Calu3 (cell line): ENCODE measurements around the gene LDLRAD4. TPM values are rescaled to one million over a fixed set of nuclear protein-coding genes. Genes with fewer than 3 reads are reported as not detected.

ENCODE experiments used
- BruUV-seq: library from RNA; stranded (reverse); fragments of 400-500 nt; replicated peaks from 2 replicates; lab custom pipeline; 2021; lab: Mats Ljungman, UMichigan
- CTCF ChIA-PET: fragments of 300-600 bp; sonication (Branson Sonifier 250); formaldehyde crosslinking; loops from one replicate; lab custom pipeline; 2022; ENCODE audit warnings: antibody characterized with exemption; lab: Charles Lee
- DNase-seq: peaks from one replicate; pipeline ENCODE4 v3.0.0; 2022
- H3K27ac Mint-ChIP-seq: one replicate; pipeline ENCODE4 v1.8.0; 2022; ENCODE audit warnings: mixed read lengths; ENCODE audit not compliant: unreplicated experiment
- H3K27me3 Mint-ChIP-seq: one replicate; pipeline ENCODE4 v1.8.0; 2022; ENCODE audit warnings: mixed read lengths; ENCODE audit not compliant: unreplicated experiment
- H3K36me3 Mint-ChIP-seq: one replicate; pipeline ENCODE4 v1.8.0; 2022; ENCODE audit warnings: mild to moderate bottlenecking, moderate library complexity, mixed read lengths; ENCODE audit not compliant: insufficient read depth, unreplicated experiment
- H3K4me1 Mint-ChIP-seq: one replicate; pipeline ENCODE4 v1.8.0; 2022; ENCODE audit warnings: mild to moderate bottlenecking, low read depth, mixed read lengths; ENCODE audit not compliant: unreplicated experiment
- H3K4me3 Mint-ChIP-seq: one replicate; pipeline ENCODE4 v1.8.0; 2022; ENCODE audit warnings: mild to moderate bottlenecking, low read depth, moderate library complexity, mixed read lengths; ENCODE audit not compliant: unreplicated experiment
- H3K9me3 Mint-ChIP-seq: one replicate; pipeline ENCODE4 v1.8.0; 2022; ENCODE audit warnings: low read depth, mixed read lengths; ENCODE audit not compliant: unreplicated experiment
- CTCF ChIP-seq: fragments of 200-600 bp; IDR thresholded peaks from one replicate; pipeline ENCODE4 v1.8.0; 2022; ENCODE audit warnings: antibody characterized with exemption; ENCODE audit not compliant: unreplicated experiment
- intact Hi-C: fragments of 100-400 bp; cut with micrococcal nuclease; formaldehyde crosslinking; loops from one replicate; pipeline ENCODE4 v1.10.0; 2022; ENCODE audit not compliant: unreplicated experiment
- total RNA-seq: library from RNA; stranded (reverse); gene quantifications from 2 replicates; pipeline ENCODE4 v1.2.3, GENCODE V29; 2022

Gene LDLRAD4
- total RNA-seq, 1 experiment from 2014 or later: 0.50 TPM

- Mint-ChIP-seq H3K4me1 (peaks cover 12% of the 10 kb centered on the region), H3K36me3 (no peaks in the 10 kb centered on the region), H3K27ac (no peak overlapping the region), H3K4me3 (no peak overlapping the region), H3K9me3 (no peaks in the 10 kb centered on the region), H3K27me3 (peaks cover 21% of the 10 kb centered on the region)
- no TSS peak for BruUV-seq
- intact Hi-C loops: no loop called here
- CTCF ChIA-PET: no interaction called here
- no peak for DNase-seq
- no peak for TF ChIP-seq CTCF
Measured at GRCh38 chr18:13371689-13372418, 153.3 kb downstream of the LDLRAD4 start.

DNA sequence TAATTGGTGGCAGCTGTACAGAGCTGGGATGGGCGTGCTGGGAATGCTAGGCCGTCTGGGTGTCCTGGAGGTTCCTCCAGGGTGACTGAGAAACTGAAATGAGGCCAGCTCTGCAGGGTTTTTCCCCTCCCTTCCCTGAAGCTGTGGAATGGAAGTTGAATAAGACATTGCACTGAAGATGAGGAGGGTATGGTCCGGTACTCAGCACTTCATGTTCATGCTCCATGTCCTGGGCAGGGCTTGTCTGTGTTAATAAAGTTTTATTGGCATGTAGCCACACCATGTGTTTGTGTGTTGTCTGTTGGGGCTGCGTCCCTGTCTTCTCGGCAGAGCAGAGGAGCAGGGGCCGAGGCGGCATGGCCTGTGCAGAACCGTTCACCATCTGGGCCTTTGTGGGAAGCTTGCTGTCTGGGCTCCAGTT, 154.0 kb downstream of the LDLRAD4 start:
- no peak overlapping the region for H3K4me3 Mint-ChIP-seq
- no peak overlapping the region for H3K27ac Mint-ChIP-seq
- peaks cover 12% of the 10 kb centered on the region for H3K4me1 Mint-ChIP-seq
- H3K9me3 Mint-ChIP-seq: no peaks in the 10 kb centered on the region
- no peaks in the 10 kb centered on the region for H3K36me3 Mint-ChIP-seq
- CTCF ChIA-PET: no interaction called here
- DNase-seq: no peak
- TF ChIP-seq CTCF: no peak
- BruUV-seq: no TSS peak
- intact Hi-C loops: no loop called here
- H3K27me3 Mint-ChIP-seq: peaks cover 14% of the 10 kb centered on the region

- BruUV-seq: no TSS peak
- intact Hi-C loops: no loop called here
- H3K9me3 Mint-ChIP-seq: no peaks in the 10 kb centered on the region
- no peaks in the 10 kb centered on the region for H3K27me3 Mint-ChIP-seq
- no peak overlapping the region for H3K4me3 Mint-ChIP-seq
- CTCF ChIA-PET: no interaction called here
- H3K4me1 Mint-ChIP-seq: peaks cover 12% of the 10 kb centered on the region
- DNase-seq: no peak
- H3K36me3 Mint-ChIP-seq: no peaks in the 10 kb centered on the region
- no peak overlapping the region for H3K27ac Mint-ChIP-seq
- TF ChIP-seq CTCF: no peak
Measured at GRCh38 chr18:13374096-13374467, 155.5 kb downstream of the LDLRAD4 start.

- Mint-ChIP-seq H3K36me3 (no peaks in the 10 kb centered on the region), H3K27me3 (no peaks in the 10 kb centered on the region), H3K4me1 (peaks cover 12% of the 10 kb centered on the region), H3K9me3 (no peaks in the 10 kb centered on the region), H3K4me3 (no peak overlapping the region), H3K27ac (peak overlapping the region; percentile 24)
- CTCF ChIA-PET: no interaction called here
- intact Hi-C loops: no loop called here
- DNase-seq: no peak
- BruUV-seq: no TSS peak
- no peak for TF ChIP-seq CTCF
Measured at GRCh38 chr18:13374468-13375301, 156.1 kb downstream of the LDLRAD4 start.
